Sigmoid colon (tissue), 4 donors: ENCODE data around the gene MEGF6.

Experiments used
- EP300 ChIP-seq, 4 donors: sonication (generic); formaldehyde crosslinking; IDR thresholded peaks; one replicate each; pipeline ENCODE4 v1.6.1; 2017; ENCODE audit warnings: antibody characterized with exemption in 4 of 4
- POLR2AphosphoS5 ChIP-seq, 4 donors: sonication (generic); formaldehyde crosslinking; IDR thresholded peaks; one replicate each; pipeline ENCODE4 v1.6.1; 2017; ENCODE audit warnings: antibody characterized with exemption in 4 of 4

DNA sequence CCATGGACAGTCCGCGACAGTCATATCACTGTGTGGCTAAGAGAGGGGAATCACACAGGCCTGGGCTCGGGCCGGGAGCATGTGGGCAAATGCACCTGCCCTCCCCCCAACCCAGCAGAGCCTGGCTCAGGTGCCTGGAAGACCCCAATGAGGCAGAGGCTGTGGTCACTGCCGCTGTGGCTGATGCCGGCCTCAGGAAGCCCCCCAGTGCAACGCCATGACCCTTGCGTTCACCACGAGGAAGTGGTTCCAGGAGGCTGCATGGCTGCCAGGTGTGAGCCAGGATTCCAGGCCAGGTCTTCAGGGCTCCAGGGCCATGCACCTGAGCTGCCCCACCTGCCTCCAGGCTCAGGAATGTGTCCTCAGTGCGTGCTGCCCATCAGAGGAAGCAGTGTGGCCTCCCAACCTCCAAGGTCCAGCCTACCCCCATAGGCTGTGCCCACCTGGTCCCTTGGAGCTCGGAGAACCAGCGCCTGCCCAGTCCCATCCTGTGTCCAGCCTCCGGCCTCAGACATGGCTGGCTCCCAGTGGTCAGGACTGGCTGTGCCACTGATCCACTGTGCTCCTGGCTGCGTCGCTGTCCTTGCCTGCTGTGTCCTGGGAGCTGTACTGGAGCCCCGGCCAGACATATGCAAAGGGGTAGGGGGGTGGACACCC is 148.8 kb downstream of the MEGF6 start:
- TF ChIP-seq POLR2AphosphoS5 (IDR thresholded peaks at IDR 0.05) (no peak), EP300 (IDR thresholded peaks at IDR 0.05) (no peak)
